Fibroblast of mammary gland (primary cell): ENCODE data around the gene JPT2.

Experiments used
- DNase-seq: peaks from one replicate; pipeline ENCODE4 v3.0.0-alpha.2; 2010; ENCODE audit warnings: low read depth
- H3K4me3 ChIP-seq: 2 replicates; pipeline ENCODE4 v1.5.1; 2011; ENCODE audit warnings: low read depth, mild to moderate bottlenecking, low read length, moderate library complexity; ENCODE audit not compliant: control insufficient read depth
- TF ChIP-seq, protein P1 (sequence below): conservative IDR thresholded peaks from 2 replicates; pipeline ENCODE4 v1.5.1; 2011; ENCODE audit warnings: low read depth, low read length, inconsistent platforms; ENCODE audit not compliant: control insufficient read depth, insufficient read depth

JPT2 gene

DNA sequence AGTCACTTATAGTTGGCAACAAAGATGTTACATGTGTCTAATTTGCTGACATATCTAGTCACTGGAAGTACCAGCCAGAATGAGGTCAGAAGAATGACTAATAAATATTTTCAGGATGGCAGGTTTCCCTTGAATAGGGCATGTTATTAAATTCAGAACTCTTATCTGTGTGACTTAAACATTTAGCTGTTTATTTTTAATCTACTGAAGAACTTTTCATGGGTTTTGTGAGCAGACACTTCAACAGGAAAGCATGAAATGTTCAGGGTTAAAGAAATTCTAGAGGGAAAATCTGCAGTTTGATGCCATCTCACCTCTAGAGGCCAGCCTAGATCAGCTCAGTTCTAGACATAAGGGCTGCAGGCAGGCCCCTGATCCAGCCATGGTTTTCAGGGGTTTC lies 13.2 kb downstream of the JPT2 start:
- TF ChIP-seq, protein P1, sequence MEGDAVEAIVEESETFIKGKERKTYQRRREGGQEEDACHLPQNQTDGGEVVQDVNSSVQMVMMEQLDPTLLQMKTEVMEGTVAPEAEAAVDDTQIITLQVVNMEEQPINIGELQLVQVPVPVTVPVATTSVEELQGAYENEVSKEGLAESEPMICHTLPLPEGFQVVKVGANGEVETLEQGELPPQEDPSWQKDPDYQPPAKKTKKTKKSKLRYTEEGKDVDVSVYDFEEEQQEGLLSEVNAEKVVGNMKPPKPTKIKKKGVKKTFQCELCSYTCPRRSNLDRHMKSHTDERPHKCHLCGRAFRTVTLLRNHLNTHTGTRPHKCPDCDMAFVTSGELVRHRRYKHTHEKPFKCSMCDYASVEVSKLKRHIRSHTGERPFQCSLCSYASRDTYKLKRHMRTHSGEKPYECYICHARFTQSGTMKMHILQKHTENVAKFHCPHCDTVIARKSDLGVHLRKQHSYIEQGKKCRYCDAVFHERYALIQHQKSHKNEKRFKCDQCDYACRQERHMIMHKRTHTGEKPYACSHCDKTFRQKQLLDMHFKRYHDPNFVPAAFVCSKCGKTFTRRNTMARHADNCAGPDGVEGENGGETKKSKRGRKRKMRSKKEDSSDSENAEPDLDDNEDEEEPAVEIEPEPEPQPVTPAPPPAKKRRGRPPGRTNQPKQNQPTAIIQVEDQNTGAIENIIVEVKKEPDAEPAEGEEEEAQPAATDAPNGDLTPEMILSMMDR, result peak; percentile 36
- no peak overlapping the region for H3K4me3 ChIP-seq
- DNase-seq, result peak; percentile 65

DNA sequence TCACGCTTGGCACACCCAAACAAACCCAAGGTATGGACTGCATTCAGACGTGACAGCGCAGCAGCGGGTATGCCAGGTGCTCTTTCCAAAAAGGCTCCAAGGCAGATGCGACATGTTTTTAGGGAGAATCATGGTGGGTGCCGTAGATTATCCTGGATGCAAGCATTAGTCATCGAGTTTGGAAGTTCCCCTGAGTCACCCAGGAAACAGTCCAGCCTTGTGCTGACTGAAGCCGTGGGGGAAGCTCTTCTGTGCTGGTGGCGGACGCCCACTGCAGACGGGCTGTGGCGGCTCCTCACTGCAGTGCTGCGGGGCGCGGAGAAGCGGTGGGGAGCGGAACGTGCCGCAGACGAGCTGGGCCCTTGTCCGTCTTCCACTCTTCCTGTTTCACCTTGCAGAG lies 13.9 kb downstream of the JPT2 start:
- no peak overlapping the region for H3K4me3 ChIP-seq
- DNase-seq, result peak; percentile 85

DNA sequence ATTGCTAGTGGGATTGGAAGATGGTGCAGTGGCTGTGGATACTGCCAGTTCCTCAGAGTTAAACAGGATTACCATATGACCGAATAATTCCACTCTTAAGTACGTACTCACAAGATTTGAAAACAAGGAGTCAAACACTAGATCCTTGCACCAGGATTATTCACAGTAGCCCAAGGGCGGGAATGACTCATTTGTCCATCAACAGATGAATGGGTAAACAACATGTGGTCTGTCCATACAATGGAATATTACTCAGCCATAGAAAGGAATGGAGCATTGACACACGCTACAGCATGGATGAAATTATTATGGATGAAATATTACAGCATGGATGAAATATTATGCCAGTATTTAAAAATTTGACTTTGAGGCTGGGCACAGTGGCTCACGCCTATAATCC lies 18.8 kb downstream of the JPT2 start:
- TF ChIP-seq, protein P1, result no peak
- no peak for DNase-seq
- H3K4me3 ChIP-seq, result no peak overlapping the region

More for the DNA sequence above, 13.9 kb downstream of the JPT2 start:
- TF ChIP-seq, protein P1, result no peak

DNA sequence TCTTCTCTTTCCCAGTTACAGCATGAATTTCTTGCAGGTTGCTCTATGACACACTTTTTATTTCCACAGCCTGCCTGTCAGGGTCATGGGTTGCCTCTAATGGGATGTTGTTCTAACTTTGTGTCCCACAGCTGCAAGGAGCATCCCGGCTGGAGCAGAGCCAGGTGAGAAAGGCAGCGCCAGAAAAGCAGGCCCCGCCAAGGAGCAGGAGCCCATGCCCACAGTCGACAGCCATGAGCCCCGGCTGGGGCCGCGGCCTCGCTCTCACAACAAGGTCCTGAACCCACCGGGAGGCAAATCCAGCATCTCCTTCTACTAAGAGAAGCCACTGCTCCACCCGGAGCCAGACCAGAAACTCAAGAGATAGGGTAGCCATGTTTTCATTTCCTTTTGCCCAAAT lies 20.6 kb downstream of the JPT2 start:
- no peak for DNase-seq
- H3K4me3 ChIP-seq, result no peak overlapping the region
- TF ChIP-seq, protein P1, result no peak

DNA sequence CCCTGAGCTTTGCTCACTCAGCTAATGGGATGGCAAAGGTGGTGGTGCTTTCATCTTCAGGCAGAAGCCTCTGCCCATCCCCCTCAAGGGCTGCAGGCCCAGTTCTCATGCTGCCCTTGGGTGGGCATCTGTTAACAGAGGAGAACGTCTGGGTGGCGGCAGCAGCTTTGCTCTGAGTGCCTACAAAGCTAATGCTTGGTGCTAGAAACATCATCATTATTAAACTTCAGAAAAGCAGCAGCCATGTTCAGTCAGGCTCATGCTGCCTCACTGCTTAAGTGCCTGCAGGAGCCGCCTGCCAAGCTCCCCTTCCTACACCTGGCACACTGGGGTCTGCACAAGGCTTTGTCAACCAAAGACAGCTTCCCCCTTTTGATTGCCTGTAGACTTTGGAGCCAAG lies 22.2 kb downstream of the JPT2 start:
- TF ChIP-seq, protein P1, result no peak
- no peak overlapping the region for H3K4me3 ChIP-seq

DNA sequence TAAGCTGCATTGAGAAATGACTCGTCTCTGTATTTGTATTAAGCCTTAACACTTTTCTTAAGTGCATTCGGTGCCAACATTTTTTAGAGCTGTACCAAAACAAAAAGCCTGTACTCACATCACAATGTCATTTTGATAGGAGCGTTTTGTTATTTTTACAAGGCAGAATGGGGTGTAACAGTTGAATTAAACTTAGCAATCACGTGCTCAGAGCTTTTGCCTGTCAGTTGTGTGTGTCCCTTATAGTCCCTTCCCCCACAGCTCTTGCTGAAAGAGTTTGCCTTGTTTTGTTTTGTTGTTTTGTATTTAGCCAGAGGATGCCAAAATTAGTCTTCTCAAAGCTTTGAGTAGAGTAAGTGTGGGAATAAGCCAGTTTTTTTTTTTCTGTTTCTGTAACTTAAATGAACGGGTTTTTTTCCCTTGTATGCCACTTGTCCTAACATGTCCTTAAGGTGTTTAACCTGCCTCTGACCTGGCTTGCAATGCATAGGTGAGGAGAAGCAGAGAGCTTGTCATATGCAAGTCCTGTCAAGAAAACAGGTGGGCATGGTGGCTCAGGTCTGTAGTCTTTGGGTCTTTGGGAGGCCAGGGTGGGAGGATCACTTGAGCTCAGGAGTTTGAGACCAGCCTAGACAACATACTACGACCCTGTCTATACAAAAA lies 23.3 kb downstream of the JPT2 start:
- H3K4me3 ChIP-seq, result no peak overlapping the region
- TF ChIP-seq, protein P1, result no peak
- no peak for DNase-seq

More for the DNA sequence above, 22.2 kb downstream of the JPT2 start:
- DNase-seq, result no peak

DNA sequence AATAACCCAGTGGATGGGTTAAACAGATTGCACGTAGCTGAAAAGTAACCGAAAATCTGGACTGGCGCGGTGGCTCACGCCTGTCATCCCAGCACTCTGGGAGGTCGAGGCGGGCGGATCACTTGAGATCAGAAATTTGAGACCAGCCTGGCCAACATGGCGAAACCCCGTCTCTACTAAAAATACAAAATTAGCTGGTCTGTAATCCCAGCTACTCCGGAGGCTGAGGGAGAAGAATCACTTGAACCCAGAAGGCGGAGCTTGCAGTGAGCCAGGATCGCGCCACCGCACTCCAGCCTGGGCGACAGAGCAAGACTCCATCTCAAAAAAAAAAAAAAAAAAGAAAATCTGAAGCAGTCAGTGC lies 27.2 kb downstream of the JPT2 start:
- peak overlapping the region; percentile 65 for H3K4me3 ChIP-seq
- DNase-seq, result peak; percentile 50
